HEK293 (cell line): ENCODE data around the gene TLDC2.

Source experiments
- CTCF ChIP-seq: fragments of 450-650 bp; formaldehyde crosslinking; IDR thresholded peaks from 2 replicates; pipeline ENCODE4 v1.5.1; 2016; ENCODE audit warnings: missing biosample characterization, missing genetic modification characterization
- KLF7 ChIP-seq: fragments of 450-650 bp; formaldehyde crosslinking; IDR thresholded peaks from 2 replicates; pipeline ENCODE4 v1.5.1; 2016; ENCODE audit warnings: missing biosample characterization, missing genetic modification characterization, borderline replicate concordance
- MEIS1 ChIP-seq: sonication (generic); formaldehyde crosslinking; IDR thresholded peaks from 2 replicates; pipeline ENCODE4 v1.8.1; 2022; ENCODE audit warnings: missing genetic modification reagents, mild to moderate bottlenecking, borderline replicate concordance

- TF ChIP-seq MEIS1 (CRISPR knock-in tag): no peak
- TF ChIP-seq KLF7: no peak
- TF ChIP-seq CTCF (tag by site-specific recombination): no peak
Observed at GRCh38 chr20:36826554-36827244, 49.2 kb upstream of the TLDC2 start.
